DOHH2 (cell line): ENCODE measurements around the gene UBE2L5.

ENCODE experiments used
- CTCF ChIP-seq: fragments of 200-600 bp; sonication (generic); IDR thresholded peaks from one replicate; pipeline ENCODE4 v1.5.1; 2014; ENCODE audit warnings: antibody characterized with exemption, mild to moderate bottlenecking, low read depth, low read length; ENCODE audit not compliant: poor library complexity, severe bottlenecking
- EZH2phosphoT487 ChIP-seq: fragments of 200-600 bp; sonication (generic); IDR thresholded peaks from 2 replicates; pipeline ENCODE4 v1.6.1; 2017; ENCODE audit warnings: borderline replicate concordance, mild to moderate bottlenecking, antibody characterized with exemption, low read length, moderate library complexity, mixed read lengths

GRCh38 chr13:30456290-30456689 is 34.0 kb downstream of the UBE2L5 start:
- TF ChIP-seq CTCF (no peak), EZH2phosphoT487 (no peak)
